A673 (cell line): Measurements from ENCODE around the gene ZFP92. TPM values are rescaled to one million over a fixed set of nuclear protein-coding genes. Genes with fewer than 3 reads are reported as not detected.

ENCODE experiments used
- BruUV-seq: library from RNA; stranded (reverse); fragments of 400-500 nt; replicated peaks from 2 replicates; lab custom pipeline; 2021; lab: Mats Ljungman, UMichigan
- CTCF ChIA-PET: fragments of 300-600 bp; sonication (Branson Sonifier 250); formaldehyde crosslinking; loops from one replicate; lab custom pipeline; 2022; ENCODE audit warnings: antibody characterized with exemption; lab: Charles Lee
- POLR2A ChIA-PET: fragments of 300-600 bp; sonication (Branson Sonifier 250); formaldehyde crosslinking; loops from one replicate; lab custom pipeline; 2022; ENCODE audit warnings: antibody characterized with exemption; ENCODE audit not compliant: low non-redundant PET; lab: Charles Lee
- DNase-seq: peaks from one replicate; pipeline ENCODE4 v3.0.0-alpha.2; 2015; ENCODE audit warnings: low spot score
- H3K27ac ChIP-seq: fragments of 200-600 bp; sonication (generic); 2 replicates; pipeline ENCODE4 v1.5.1; 2016; ENCODE audit warnings: mixed run types, low read depth, mild to moderate bottlenecking, mixed read lengths, antibody characterized with exemption, low read length; ENCODE audit not compliant: poor library complexity, severe bottlenecking
- H3K27me3 ChIP-seq: fragments of 200-600 bp; sonication (generic); replicated peaks from 2 replicates; pipeline ENCODE4 v1.6.1; 2017; ENCODE audit warnings: mixed run types, low read depth, mild to moderate bottlenecking, mixed read lengths, antibody characterized with exemption, low read length; ENCODE audit not compliant: insufficient read depth, poor library complexity
- H3K36me3 ChIP-seq: fragments of 200-600 bp; sonication (generic); 2 replicates; pipeline ENCODE4 v1.6.1; 2016; ENCODE audit warnings: mixed run types, mild to moderate bottlenecking, mixed read lengths, antibody characterized with exemption, low read length; ENCODE audit not compliant: insufficient read depth, poor library complexity, severe bottlenecking
- H3K4me1 ChIP-seq: fragments of 200-600 bp; sonication (generic); 2 replicates; pipeline ENCODE4 v1.6.1; 2017; ENCODE audit warnings: mixed run types, mild to moderate bottlenecking, mixed read lengths, antibody characterized with exemption, low read length; ENCODE audit not compliant: insufficient read depth, poor library complexity, severe bottlenecking
- H3K4me3 ChIP-seq: fragments of 200-600 bp; sonication (generic); 2 replicates; pipeline ENCODE4 v1.5.1; 2016; ENCODE audit warnings: low read depth, mixed run types, mild to moderate bottlenecking, mixed read lengths, low read length; ENCODE audit not compliant: poor library complexity, severe bottlenecking
- H3K9me3 ChIP-seq: fragments of 200-600 bp; sonication (generic); 2 replicates; pipeline ENCODE4 v1.6.1; 2016; ENCODE audit warnings: mixed run types, low read depth, mild to moderate bottlenecking, mixed read lengths, antibody characterized with exemption, low read length; ENCODE audit not compliant: poor library complexity, severe bottlenecking
- CTCF ChIP-seq: fragments of 300-800, 200-600 bp; sonication (generic); conservative IDR thresholded peaks from 2 replicates; pipeline ENCODE4 v1.5.1; 2017; ENCODE audit warnings: low read depth, mild to moderate bottlenecking, antibody characterized with exemption, low read length, moderate library complexity, mixed read lengths
- EZH2 ChIP-seq: fragments of 200-600 bp; sonication (generic); IDR thresholded peaks from 2 replicates; pipeline ENCODE4 v1.6.1; 2017; ENCODE audit warnings: borderline replicate concordance, low read depth, mild to moderate bottlenecking, mixed read lengths, antibody characterized with exemption, low read length; ENCODE audit not compliant: poor library complexity, severe bottlenecking
- intact Hi-C: fragments of 100-400 bp; cut with micrococcal nuclease; formaldehyde crosslinking; loops from one replicate; pipeline ENCODE4 v1.10.0; 2022; ENCODE audit not compliant: unreplicated experiment
- total RNA-seq: library from RNA; stranded (reverse); gene quantifications from 2 replicates; pipeline ENCODE4 v1.2.3, GENCODE V29; 2021

The ZFP92 gene
- total RNA-seq, 1 experiment from 2014 or later, result 0.41 TPM

GRCh38 chrX:153394612-153395011 lies 16.7 kb upstream of the ZFP92 start:
- Histone ChIP-seq H3K27me3 (no peaks in the 10 kb centered on the region), H3K36me3 (no peaks in the 10 kb centered on the region), H3K9me3 (no peaks in the 10 kb centered on the region), H3K4me1 (no peaks in the 10 kb centered on the region), H3K27ac (no peak overlapping the region), H3K4me3 (no peak overlapping the region)
- intact Hi-C loops, result no loop called here
- TF ChIP-seq CTCF (no peak), EZH2 (no peak)
- POLR2A ChIA-PET, result no interaction called here
- DNase-seq, result no peak
- BruUV-seq, result no TSS peak
- CTCF ChIA-PET, result no interaction called here

- no peaks in the 10 kb centered on the region for H3K36me3 ChIP-seq
- TF ChIP-seq CTCF (no peak), EZH2 (no peak)
- no peaks in the 10 kb centered on the region for H3K4me1 ChIP-seq
- POLR2A ChIA-PET, result no interaction called here
- no peak for DNase-seq
- no peaks in the 10 kb centered on the region for H3K9me3 ChIP-seq
- no peak overlapping the region for H3K4me3 ChIP-seq
- intact Hi-C loops, result no loop called here
- no peak overlapping the region for H3K27ac ChIP-seq
- CTCF ChIA-PET, result no interaction called here
- no peaks in the 10 kb centered on the region for H3K27me3 ChIP-seq
- BruUV-seq, result no TSS peak
Observed at GRCh38 chrX:153395613-153396319, 15.5 kb upstream of the ZFP92 start.

- intact Hi-C loops, result no loop called here
- Histone ChIP-seq H3K27ac (no peak overlapping the region), H3K4me1 (no peaks in the 10 kb centered on the region), H3K9me3 (no peaks in the 10 kb centered on the region), H3K36me3 (no peaks in the 10 kb centered on the region), H3K4me3 (no peak overlapping the region), H3K27me3 (no peaks in the 10 kb centered on the region)
- ChIA-PET CTCF (no interaction called here), POLR2A (no interaction called here)
- BruUV-seq, result no TSS peak
- DNase-seq, result no peak
- no peak for TF ChIP-seq CTCF
- no peak for TF ChIP-seq EZH2
Observed at GRCh38 chrX:153396320-153397195, 14.7 kb upstream of the ZFP92 start.
